GM19328 (cell line): ENCODE data around the gene PRDM1.

Experiments
- ATAC-seq: cut with Tn5 transposase; IDR thresholded peaks from one replicate; pipeline ENCODE4 v1.9.1; 2021; ENCODE audit warnings: mild to moderate bottlenecking, moderate library complexity; ENCODE audit not compliant: unreplicated experiment

The PRDM1 gene

DNA sequence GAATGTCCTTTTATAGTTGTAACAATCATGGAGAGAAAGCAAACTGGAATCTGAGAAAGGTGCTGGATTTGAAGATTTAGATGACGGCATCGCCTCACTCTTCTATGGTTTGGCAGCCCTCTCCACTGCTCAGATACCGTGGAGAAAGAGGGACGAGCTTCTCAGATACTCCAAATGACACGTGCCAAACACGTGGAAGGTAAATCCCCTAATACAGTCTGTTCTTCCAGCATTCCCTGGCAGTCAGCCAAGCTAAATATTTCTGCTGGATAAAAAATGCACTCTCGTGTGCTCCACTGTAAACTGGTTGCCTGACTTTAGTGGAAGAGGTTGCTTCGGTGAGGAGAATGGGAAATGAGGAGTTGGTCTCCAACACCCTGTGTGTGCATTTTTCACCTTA is 16.7 kb upstream of the PRDM1 start:
- ATAC-seq: no peak

DNA sequence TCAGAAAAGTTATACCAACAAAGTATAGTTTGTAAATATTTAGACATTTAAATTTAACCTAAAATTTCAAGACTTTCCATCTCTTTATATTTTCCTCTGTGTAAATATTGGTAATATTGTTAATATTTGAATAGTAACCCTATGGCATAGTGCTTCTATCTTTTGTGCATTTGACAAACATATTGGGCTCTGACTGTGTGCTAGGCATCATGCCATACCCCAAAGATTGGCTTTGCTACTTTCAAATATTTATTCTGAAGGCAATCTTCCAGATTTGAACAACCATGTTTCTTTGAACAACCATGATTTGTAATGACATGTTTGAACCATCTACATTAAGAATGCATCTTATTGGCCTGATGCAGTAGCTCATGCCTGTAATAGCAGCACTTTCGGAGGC is 15.5 kb upstream of the PRDM1 start:
- no peak for ATAC-seq

DNA sequence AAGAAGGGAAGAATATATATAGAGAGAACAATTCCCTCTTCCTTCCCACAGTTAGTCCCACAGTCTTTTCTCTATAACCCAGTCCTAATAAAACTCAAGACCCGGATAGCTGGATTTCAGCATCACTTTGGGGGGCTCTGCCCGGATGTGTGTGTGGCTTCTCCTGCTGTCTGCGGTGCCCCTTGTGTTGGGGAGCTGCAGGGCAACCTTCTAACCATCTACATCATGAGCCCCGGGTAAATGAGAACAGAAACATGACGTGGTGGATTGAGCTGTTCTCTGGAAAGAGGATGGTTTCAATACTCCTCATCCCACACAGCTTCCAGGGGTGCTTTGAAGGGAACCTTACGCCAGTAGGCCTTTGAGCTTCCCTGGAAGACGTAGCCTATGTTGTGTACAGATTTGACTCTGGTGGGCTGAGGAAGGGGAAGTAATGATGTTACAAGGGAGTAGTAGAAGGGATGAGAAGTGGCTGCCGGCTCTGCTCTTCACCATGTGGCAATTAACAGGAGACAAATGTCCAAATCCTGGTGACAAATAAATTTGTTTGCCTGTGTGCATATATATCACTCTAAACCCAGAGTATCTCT is 13.5 kb upstream of the PRDM1 start:
- no peak for ATAC-seq

DNA sequence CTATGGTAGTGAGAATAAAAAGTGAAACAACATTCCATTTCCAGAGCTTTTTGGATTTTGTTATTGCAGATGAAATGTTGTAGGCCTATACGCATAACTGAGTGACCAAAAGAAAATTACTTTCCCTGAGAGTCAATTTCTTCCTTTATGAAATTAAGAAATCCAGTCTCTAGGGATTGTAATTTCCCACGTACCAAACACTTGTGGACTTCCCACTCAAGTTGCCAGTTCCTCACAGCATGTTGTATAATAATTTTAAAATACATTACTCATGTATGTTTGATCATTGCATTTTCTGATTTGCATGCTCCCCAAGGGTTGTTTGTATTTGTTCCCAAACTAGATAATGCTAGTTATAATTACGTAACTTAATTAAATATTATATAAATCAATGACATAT is 12.0 kb upstream of the PRDM1 start:
- no peak for ATAC-seq

DNA sequence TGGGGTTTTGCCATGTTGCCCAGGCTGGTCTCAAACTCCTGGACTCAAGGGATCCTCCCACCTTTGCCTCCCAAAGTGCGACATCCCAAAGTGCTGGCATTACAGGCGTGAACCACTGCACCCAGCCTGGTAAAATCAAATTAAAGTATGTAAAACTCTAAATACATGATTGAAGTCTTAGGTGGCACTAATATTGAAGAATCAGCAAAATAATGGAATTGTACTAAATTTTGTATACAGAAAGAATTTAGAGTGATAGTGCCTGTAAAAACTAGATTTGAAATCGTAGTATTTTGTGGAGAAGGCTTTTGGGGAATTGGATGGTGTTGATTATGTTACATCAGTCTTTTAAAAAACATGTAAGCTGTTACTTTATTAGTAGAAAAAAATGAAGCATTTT is 10.0 kb upstream of the PRDM1 start:
- no peak for ATAC-seq

DNA sequence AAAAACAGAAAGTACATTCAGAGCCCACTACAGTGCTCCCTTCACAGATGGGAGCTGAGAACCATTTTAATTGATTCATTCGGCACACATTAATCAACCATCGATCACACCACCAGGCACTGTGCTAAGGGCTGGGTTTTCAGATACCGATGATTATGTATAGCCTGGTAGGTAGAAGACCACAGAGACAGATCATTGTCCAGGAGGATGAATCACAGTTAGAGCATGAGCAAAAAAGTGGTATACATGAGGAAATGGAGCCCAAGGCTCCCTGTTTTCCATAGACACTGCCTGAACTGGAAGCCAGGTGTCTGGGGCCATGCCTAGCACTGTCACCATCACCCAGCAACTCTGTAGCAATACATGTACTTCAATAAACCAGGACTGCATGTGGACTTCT is 9.0 kb upstream of the PRDM1 start:
- ATAC-seq: no peak

DNA sequence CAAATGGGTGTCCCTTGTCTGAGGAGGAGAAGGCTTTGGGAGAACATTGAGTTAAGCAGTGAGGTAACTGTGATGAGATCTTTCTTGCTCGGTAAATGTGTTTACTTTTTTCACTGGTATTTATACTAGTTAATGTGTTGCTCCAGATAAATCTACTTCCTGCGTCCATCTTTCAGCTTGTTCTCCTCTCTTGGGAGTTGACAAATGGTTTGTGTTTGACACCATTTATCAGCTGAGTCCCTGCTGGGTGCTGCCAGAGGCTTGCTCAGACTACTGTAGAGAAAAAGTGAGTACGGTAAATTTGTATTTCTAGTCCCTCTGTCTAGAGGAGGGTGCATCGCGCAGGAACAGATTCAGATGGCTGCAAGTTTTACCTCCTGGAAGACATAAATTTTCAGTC is 8.3 kb upstream of the PRDM1 start:
- ATAC-seq: no peak

DNA sequence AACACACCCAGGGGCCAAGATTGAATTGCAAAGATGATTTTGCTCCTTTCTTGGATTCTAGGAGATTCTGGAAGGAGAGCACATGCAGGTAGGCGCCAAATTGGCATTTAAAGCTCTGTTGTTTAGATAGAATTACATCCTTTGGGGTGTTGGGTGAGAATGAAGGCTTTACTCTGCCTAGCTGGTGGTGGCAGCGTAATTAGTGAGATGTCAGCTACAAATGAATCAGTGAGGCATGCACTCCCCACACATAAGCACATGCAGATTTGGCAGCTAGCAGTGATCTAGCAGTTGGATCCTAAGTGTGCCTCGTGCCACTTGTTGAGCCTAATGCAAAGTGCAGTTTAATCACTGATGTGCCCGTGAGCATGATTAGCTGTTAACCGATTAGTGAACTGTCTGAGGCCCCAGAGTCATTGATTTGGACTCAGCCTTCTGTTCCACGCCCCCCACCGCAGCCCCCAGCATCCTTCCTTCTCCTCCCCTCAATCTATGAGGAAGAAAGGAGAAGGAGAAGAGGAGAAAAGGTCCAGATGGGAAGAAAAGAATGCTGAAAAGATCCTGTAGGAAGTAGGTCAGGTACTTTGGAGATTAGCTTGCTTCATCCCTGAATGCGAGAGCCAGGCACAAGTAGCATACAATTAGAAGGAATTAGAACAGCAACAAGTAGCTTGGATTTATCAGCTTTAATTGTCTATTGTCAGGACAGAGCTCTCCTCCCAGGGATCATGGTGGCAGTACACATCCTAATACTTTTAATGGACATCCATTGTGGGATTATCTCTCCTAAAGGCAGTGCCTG is 6.0 kb upstream of the PRDM1 start:
- no peak for ATAC-seq

DNA sequence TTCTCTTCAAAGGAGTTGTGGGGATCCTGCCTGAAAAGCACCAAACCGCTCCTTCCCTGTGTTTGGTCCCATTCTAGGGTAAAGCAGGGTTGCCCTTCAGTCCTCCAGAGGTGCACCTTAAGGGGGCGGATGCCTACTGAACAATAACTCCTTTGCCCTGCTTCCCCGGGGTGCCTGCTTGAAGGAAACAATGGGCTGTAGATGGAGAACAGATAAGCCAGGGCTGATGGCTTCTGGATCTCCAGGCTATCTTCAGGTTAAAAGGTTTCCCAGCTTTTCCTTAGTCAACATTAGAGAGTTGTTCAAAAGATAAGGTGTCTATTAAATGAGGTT is 5.4 kb upstream of the PRDM1 start:
- no peak for ATAC-seq

DNA sequence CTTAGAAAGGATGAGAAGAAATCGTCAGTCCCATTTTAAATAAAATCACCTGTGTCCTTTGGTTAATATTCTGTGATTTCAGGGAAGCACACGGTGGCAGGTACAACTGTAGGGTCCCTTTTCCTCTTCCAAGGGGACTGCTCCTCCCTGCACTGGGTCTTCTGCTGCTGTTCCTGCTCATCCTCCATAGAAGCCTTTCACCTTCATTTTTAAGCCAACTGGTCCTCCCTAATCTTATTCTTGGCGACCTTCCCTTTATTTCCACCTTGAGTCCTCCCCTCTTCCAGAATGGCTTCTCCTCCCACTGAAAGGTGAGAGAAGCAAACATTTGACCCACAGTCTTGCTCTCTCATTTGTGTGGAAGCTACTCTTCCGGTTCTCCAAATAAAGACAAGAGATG is 4.4 kb upstream of the PRDM1 start:
- no peak for ATAC-seq

DNA sequence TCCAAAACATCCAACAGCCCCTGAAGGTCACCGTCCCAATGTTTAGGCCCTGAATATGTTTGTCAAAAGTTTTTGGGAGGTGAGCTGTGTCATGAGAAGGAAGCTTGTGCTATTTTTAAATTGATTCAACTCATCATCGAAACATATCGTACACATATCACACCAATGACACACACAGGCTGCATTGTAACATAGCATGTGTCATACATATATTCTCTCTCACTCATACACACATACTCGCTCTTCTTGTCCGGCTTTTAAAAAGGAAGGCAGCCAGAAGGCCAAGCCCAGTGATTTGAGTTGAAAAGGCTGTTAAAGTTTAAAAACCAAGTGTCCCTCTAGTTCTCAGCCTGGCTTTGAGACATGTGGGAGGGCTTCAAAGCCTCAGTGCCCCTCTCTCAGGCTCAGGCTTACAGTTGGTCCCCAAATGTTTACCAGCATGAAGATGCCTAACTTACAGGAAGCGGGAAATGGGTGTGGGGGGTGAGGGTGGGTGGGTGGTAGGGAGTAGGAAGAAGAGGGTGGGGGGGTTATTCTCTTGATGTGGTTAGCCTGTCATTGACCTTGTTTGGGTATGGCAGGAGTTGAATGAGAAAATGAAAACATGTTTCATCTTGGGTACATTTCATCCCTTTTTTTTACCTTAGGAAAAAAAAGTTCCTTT is 3.3 kb upstream of the PRDM1 start:
- no peak for ATAC-seq

DNA sequence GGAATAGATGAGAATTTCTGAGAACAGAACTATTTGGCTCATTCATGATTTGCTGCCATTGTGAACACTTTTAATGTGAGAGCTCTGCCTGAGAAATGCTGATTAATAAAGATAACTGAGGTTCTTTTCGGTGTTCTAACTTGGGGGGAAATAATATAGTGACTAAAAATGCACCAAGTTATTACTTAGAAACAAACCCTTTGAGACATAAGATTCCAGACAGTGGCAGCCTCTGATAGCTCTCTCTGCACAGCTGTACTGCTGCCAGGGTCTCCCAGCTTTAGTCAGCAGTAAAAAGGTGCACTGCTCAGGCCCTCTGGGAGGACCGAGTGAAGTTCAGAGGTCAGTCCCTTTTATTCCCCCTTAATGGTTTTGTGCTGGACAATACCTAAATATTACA is 2.5 kb upstream of the PRDM1 start:
- ATAC-seq: no peak

DNA sequence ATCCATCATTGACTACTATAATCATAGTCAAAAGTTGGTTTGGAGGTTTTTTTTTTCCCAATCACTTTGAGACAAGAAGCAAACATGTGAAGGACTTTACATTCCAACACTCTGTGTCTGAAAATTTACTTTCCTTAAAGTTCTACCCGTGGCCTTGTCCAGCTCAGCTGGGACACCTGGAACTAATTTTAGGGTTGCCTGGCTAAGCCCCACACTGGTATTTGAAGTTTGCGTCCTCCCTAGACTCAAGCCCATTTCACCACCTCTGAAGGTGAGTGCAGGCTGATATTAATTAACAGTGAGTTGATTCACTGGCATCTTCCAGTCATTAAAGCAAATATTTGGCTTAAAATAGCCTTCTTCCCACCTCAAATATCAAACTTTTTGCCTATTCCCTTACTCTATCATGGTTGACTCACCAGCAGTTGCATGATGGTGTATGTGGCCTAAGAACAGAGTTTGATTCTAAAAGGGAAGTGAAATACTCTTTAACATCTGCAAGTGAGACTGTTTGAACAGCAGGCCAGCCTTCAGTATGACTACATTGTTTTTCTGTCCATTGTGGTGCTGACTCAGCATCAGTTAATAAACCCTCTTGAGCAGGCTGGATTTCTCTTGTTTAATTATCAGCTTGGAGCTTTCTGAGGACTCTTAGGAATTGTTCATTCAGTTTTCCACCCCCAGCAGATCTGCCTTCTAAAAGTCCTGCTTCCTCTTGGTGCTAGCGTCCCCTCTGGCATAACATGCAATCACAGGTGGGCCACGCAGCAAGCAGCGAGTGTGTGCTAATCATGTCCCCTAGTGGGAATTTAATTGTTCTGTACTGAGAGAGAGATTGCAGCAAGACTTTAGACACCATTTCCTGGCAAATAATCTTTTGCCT is 1.8 kb upstream of the PRDM1 start:
- ATAC-seq: peak; percentile 75

DNA sequence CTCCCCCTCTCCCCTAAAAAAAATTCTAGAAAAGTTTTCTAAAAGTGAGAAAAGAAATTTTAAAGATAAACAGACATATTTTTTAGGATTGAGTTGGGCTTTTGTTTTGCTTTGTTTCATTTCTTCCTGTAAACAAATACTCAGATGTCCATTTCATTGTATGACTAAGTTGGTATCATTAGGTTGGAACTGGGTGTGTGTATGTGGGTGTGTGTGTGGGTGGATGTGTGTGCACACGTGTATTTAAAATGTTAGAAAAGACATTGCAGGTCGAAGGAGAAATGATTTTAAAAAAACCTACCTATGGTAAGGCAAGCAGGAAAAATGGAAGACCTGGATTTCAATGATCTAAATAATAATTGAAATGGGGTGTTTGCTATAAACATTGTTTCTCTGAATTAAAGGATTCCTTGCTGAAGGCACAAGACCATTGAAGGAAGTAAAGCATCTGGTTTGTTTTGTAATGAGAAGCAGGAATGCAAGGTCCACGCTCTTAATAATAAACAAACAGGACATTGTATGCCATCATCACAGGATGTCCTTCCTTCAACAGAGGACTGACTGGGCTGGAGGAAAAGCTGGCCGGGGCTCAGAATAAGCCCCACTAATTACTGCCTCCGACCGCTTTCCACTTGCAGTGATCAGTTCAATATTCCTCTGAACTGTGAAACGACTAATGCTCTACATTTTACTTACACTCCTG is 996 bp upstream of the PRDM1 start:
- ATAC-seq: no peak

DNA sequence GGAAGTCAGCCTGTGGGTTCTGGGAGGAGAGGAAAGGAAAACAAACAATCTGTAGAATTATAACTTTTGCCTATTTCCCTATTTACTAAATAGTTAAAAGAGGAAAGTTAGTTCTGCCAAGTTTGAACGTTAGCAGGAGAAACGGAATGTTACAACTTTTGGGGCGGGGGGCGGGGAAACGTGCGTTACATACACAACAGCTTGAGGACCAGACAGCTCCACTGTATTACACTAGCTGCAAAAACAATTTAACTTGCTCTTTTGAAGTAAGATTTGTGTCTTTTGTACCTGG is 498 bp upstream of the PRDM1 start:
- no peak for ATAC-seq

DNA sequence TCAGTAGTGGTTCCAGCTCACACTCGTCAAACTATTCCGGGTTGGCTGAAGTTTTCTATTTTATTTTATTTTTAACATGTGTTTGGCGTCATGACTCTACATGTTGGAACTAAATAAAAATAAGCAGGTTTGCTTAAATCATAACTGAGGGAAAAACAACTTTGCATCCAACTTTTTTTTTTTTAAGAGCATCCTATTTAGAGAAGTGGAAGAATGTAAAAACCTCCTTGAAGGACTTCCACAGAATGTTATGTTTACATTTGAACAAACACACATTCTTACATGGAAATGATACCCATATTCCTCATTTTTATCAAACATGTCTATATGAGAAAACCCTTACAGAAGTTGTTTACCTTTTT is 659 bp downstream of the PRDM1 start:
- no peak for ATAC-seq

DNA sequence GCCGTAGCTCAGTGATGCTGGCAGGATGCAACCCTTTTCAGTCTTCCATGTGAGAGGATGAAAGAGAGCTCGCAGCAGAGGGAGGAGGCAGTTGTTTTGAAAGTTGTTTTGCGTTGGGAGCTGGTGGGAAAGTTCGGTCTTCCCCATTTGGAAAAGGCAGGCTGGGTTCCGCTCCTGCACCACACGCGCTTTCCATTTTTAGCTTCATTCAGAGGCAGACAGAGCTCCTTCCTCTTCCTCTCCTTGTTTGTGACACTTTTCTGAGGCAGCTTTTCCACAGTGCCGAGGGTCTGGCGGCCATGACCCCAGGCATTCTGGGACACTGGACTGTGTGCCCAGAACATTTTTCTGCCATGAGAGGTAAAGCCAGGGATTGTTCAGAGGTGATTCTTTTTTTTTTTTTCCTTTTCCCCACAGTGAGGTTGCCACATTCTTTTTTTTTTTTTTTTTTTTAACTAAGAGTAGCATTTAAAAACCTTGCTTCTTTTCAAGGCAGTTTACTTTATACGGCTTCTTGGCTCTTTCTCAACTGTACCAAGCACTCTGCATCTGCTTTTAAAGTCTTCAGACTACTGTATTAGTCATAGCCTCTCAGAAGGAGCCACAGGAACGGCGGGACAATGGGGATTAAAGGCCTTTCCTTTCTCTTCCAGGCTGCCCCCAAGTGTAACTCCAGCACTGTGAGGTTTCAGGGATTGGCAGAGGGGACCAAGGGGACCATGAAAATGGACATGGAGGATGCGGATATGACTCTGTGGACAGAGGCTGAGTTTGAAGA is 1.6 kb downstream of the PRDM1 start:
- no peak for ATAC-seq

DNA sequence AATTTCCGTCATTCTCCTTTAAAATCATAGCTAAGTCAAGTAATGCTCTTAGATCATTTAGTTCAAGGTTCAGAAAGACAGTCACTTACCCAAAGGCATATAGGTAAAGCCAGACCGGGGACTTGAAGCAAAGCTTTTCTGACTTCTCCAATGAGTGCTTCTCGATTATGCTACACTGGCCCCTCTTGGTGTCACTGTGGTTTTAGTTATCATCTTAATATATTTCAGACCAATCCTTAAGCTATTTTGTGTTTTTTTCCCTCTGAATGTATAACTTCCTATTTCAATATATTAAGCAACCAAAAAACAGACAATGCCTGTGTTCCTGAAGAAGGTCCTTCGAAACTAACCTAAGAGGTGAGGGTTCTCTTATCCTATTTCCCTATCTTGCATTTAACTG is 3.9 kb downstream of the PRDM1 start:
- ATAC-seq: no peak

DNA sequence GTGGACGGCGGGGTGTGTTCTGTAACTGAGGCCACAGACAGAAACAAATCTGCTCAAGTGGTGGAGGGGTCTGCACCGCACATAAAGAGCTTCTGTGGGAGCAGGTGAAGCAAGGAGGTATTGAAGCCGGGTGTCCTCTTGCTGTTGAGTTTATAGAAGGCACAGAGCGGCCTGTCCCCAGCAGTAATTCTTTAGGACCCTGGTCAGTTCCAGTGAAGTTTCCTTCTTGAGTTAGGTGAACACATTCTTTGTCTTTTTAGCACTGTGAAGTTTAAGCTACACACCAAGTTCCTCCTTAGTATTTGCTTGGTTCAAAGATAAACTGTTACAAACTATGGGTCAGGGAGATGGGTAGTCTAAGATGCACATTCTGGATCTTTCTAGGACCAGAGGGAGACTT is 6.1 kb downstream of the PRDM1 start:
- ATAC-seq: no peak

DNA sequence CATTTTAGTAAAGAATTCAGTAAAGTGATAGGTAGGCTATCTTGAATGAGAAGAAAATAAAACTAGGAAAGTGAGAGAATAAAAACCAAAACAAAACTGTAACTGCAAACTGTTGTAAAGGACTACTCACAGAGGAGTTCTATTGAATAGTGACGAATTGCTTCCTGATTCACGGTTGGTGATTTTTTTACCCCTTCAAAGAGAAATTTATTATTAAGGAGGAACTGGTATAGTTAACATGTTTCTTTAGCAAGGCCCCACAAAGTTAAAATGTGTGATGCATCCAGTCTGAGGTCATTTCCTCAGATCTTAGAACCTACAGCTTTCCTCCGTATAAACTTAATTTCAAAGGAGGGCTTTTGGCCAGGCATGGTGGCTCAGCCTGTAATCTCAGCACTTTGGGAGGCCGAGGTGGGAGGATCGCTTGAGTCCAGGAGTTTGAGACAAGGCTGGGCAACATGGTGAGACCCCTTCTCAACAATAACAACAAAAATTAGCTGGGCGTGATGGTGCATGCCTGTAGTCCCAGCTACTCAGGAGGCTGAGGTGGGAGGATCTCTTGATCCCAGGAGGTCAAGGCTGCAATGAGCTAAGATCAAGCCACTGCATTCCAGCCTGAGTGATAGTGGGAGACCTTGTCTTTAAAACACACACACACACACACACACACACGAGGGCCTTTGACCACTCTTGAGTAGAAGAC is 8.3 kb downstream of the PRDM1 start:
- ATAC-seq: no peak
